Fibroblast of lung (primary cell): Measurements from ENCODE around the gene ADAR. TPM values are rescaled to one million over a fixed set of nuclear protein-coding genes. Genes with fewer than 3 reads are reported as not detected.

Experiments
- DNase-seq, 2 donors: peaks; one replicate each; pipeline versions ENCODE4 v3.0.0 to v3.0.0-alpha.2; 2010; ENCODE audit warnings: low read depth in 2 of 2
- H2AFZ ChIP-seq: 2 replicates; pipeline ENCODE4 v1.5.1; 2012; ENCODE audit warnings: low read length, control low read depth, inconsistent platforms
- H3K27ac ChIP-seq: 2 replicates; pipeline ENCODE4 v1.5.1; 2011; ENCODE audit warnings: low read length, control low read depth; ENCODE audit not compliant: insufficient read depth
- H3K27me3 ChIP-seq: 2 replicates; pipeline ENCODE4 v1.5.1; 2011; ENCODE audit warnings: mild to moderate bottlenecking, low read length; ENCODE audit not compliant: control insufficient read depth, insufficient read depth
- H3K36me3 ChIP-seq: 2 replicates; pipeline ENCODE4 v1.5.1; 2011; ENCODE audit warnings: low read length; ENCODE audit not compliant: control insufficient read depth, insufficient read depth
- H3K4me1 ChIP-seq: 2 replicates; pipeline ENCODE4 v1.5.1; 2011; ENCODE audit warnings: low read length; ENCODE audit not compliant: control insufficient read depth, insufficient read depth; ENCODE audit errors: extremely low read depth
- H3K4me2 ChIP-seq: 2 replicates; pipeline ENCODE4 v1.5.1; 2011; ENCODE audit warnings: low read length, control low read depth; ENCODE audit not compliant: insufficient read depth; ENCODE audit errors: extremely low read depth
- H3K4me3 ChIP-seq, 4 experiments: fragments of 200-600 bp in 1 of 4; sonication (generic) in 1 of 4; replicated peaks in 1 of 4; 2 replicates each; pipeline ENCODE4 v1.5.1; 2011 to 2016; ENCODE audit warnings: low read length in 4 of 4, low read depth in 3 of 4, mild to moderate bottlenecking in 3 of 4, control low read depth in 2 of 4, inconsistent platforms in 1 of 4, mixed read lengths in 1 of 4; ENCODE audit not compliant: insufficient read depth in 1 of 4; ENCODE audit errors: control extremely low read depth in 1 of 4
- H3K79me2 ChIP-seq: 2 replicates; pipeline ENCODE4 v1.5.1; 2012; ENCODE audit warnings: mild to moderate bottlenecking, low read length, inconsistent platforms; ENCODE audit not compliant: control insufficient read depth, insufficient read depth
- H3K9ac ChIP-seq: 2 replicates; pipeline ENCODE4 v1.5.1; 2011; ENCODE audit warnings: mild to moderate bottlenecking, low read length, control low read depth; ENCODE audit not compliant: insufficient read depth
- H3K9me3 ChIP-seq: 2 replicates; pipeline ENCODE4 v1.5.1; 2012; ENCODE audit warnings: low read depth, low read length; ENCODE audit not compliant: control insufficient read depth, insufficient read depth
- H4K20me1 ChIP-seq: 2 replicates; pipeline ENCODE4 v1.5.1; 2011; ENCODE audit warnings: low read length; ENCODE audit not compliant: control insufficient read depth, insufficient read depth; ENCODE audit errors: extremely low read depth
- EZH2 ChIP-seq: IDR thresholded peaks from 2 replicates; pipeline ENCODE4 v1.5.1; 2012; ENCODE audit warnings: low read length, control low read depth, mild to moderate bottlenecking; ENCODE audit errors: missing control alignments
- polyA plus RNA-seq, 2 donors: library from polyadenylated mRNA; depleted of rRNA in 1 of 2; stranded (reverse) in 1 of 2; unstranded in 1 of 2; fragments of >200 nt; gene quantifications; 2 replicates each; pipeline ENCODE4 v1.2.1, GENCODE V29; 2011 to 2012; ENCODE audit warnings: missing spikeins in 1 of 2
- total RNA-seq: library from RNA; depleted of rRNA; stranded (reverse); fragments of >200 nt; gene quantifications from 2 replicates; pipeline ENCODE4 v1.2.1, GENCODE V29; 2014
- TF ChIP-seq, protein P1 (sequence below), 2 donors: IDR thresholded peaks in 1 of 2; conservative IDR thresholded peaks in 1 of 2; 1 replicate in 1 of 2; 2 replicates in 1 of 2; pipeline ENCODE4 v1.5.1; 2011 to 2012; ENCODE audit warnings: low read length in 2 of 2, control low read depth in 1 of 2, inconsistent platforms in 1 of 2, low read depth in 1 of 2, mild to moderate bottlenecking in 1 of 2

ADAR gene
- total and polyA plus RNA-seq, 2 donors (not counting 1 experiment from before 2014, with no cell fraction given) = 98.4 to 140 TPM

GRCh38 chr1:154608397-154609270, 648 bp upstream of the ADAR start:
- peak; percentile 61 to 64 for DNase-seq
- Histone ChIP-seq H4K20me1 (no peaks in the 10 kb centered on the region), H3K27ac (peak overlapping the region; percentile 96), H3K4me3 (peak overlapping the region; percentile 76 to 98 (median 77)), H2AFZ (no peak overlapping the region), H3K79me2 (peaks cover 65% of the 10 kb centered on the region), H3K9me3 (no peaks in the 10 kb centered on the region), H3K9ac (peak overlapping the region; percentile 94), H3K36me3 (no peaks in the 10 kb centered on the region), H3K27me3 (no peaks in the 10 kb centered on the region), H3K4me2 (peak overlapping the region; percentile 70), H3K4me1 (peaks cover 3% of the 10 kb centered on the region)
- TF ChIP-seq EZH2 = no peak
- TF ChIP-seq, protein P1, sequence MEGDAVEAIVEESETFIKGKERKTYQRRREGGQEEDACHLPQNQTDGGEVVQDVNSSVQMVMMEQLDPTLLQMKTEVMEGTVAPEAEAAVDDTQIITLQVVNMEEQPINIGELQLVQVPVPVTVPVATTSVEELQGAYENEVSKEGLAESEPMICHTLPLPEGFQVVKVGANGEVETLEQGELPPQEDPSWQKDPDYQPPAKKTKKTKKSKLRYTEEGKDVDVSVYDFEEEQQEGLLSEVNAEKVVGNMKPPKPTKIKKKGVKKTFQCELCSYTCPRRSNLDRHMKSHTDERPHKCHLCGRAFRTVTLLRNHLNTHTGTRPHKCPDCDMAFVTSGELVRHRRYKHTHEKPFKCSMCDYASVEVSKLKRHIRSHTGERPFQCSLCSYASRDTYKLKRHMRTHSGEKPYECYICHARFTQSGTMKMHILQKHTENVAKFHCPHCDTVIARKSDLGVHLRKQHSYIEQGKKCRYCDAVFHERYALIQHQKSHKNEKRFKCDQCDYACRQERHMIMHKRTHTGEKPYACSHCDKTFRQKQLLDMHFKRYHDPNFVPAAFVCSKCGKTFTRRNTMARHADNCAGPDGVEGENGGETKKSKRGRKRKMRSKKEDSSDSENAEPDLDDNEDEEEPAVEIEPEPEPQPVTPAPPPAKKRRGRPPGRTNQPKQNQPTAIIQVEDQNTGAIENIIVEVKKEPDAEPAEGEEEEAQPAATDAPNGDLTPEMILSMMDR (conservative IDR thresholded peaks at IDR 0.05 in 1 of 2, IDR thresholded peaks at IDR 0.05 in 1 of 2; ENCODE audit: low read depth in 1 of 2, low read length in 2 of 2) = no peak

DNA sequence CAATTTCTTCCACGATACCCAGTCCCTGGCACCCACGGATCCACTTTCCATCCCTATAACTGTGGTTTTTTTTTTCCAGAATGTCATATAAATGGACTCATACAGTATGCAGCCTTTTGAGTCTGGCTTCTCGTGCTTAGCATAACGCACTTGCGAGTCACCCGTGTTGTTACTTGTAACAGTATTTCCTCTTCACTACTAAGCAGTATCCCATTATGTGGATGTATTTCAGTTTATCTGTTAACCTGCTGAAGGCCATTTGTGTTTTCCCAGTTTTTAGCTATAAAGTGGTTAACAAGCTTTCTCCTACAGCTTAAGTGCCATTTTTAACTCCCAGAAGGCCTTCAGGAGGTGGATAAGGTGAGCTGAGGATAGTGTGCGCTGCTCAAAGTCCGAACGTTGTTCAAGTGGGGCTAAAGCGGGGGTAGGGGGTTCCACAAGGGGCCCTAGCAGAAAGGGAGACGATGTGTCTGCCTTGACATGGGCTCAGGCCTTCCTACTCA, 829 bp downstream of the ADAR start:
- Histone ChIP-seq H3K9ac (peak overlapping the region; percentile 94), H3K4me2 (peak overlapping the region; percentile 95), H3K27me3 (no peaks in the 10 kb centered on the region), H3K4me3 (peak overlapping the region; percentile 76 to 98 (median 85)), H2AFZ (no peak overlapping the region), H3K79me2 (peaks cover 77% of the 10 kb centered on the region), H3K9me3 (no peaks in the 10 kb centered on the region), H4K20me1 (peaks cover 3% of the 10 kb centered on the region), H3K27ac (peak overlapping the region; percentile 96), H3K36me3 (peaks cover 6% of the 10 kb centered on the region), H3K4me1 (peaks cover 3% of the 10 kb centered on the region)
- DNase-seq = peak; percentile 52 to 78
- no peak for TF ChIP-seq EZH2
- TF ChIP-seq, protein P1 (conservative IDR thresholded peaks at IDR 0.05 in 1 of 2, IDR thresholded peaks at IDR 0.05 in 1 of 2; ENCODE audit: low read depth in 1 of 2, low read length in 2 of 2) = peak in 1 of 2 donors; percentile 9

- Histone ChIP-seq H3K27ac (no peak overlapping the region), H3K9me3 (no peaks in the 10 kb centered on the region), H3K4me2 (no peak overlapping the region), H3K36me3 (peaks cover 11% of the 10 kb centered on the region), H3K27me3 (no peaks in the 10 kb centered on the region), H3K79me2 (peaks cover 86% of the 10 kb centered on the region), H2AFZ (no peak overlapping the region), H3K4me3 (no peak overlapping the region), H3K4me1 (peaks cover 3% of the 10 kb centered on the region), H3K9ac (no peak overlapping the region), H4K20me1 (peaks cover 3% of the 10 kb centered on the region)
- TF ChIP-seq EZH2 = no peak
- TF ChIP-seq, protein P1 (conservative IDR thresholded peaks at IDR 0.05 in 1 of 2, IDR thresholded peaks at IDR 0.05 in 1 of 2; ENCODE audit: low read depth in 1 of 2, low read length in 2 of 2) = no peak
- DNase-seq = no peak
Measured at GRCh38 chr1:154605534-154605933, 2.5 kb downstream of the ADAR start.
